ENCODE results near the gene LRRC28.
A peak's percentile ranks its signal among the peaks of the same experiment; 100 is the strongest.

Gene LRRC28

DNA sequence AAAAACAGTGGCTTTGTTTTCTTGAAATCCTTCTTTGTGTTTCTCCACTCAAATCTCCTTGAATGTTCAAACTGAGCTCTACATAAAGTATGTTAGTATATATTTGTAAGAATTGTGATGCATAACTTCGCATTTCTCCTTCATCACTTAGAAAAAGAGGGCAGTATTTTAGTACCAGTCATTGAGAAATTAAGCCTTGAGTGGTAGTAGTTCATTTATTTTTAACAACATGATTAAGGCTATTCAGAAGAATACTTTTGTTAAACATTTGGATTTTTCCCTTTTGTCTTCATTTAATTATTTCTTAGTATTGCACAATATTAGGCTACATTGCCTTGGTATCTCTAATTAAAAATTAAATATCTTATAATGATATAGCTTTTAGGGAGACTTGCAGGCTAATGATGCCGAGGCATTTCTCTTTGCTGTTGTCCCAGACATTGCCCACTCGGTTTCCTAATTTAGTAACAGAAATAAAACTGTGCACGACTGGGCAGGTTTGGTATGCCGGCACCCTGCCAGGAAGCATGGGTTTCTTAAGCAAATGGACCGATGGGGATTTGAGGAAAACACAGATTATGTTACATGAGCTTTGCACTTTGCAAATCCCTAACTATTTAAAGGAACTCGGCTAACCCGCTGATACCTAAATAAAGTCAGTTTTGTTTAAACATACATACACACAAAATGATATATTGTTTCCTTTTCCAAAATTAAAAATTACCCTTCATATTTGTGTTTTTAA, 54.7 kb downstream of the LRRC28 start:
- peak; percentile 64 for DNase-seq (ENCODE audit: extremely low read depth, low read depth)
- TF ChIP-seq, protein P1, sequence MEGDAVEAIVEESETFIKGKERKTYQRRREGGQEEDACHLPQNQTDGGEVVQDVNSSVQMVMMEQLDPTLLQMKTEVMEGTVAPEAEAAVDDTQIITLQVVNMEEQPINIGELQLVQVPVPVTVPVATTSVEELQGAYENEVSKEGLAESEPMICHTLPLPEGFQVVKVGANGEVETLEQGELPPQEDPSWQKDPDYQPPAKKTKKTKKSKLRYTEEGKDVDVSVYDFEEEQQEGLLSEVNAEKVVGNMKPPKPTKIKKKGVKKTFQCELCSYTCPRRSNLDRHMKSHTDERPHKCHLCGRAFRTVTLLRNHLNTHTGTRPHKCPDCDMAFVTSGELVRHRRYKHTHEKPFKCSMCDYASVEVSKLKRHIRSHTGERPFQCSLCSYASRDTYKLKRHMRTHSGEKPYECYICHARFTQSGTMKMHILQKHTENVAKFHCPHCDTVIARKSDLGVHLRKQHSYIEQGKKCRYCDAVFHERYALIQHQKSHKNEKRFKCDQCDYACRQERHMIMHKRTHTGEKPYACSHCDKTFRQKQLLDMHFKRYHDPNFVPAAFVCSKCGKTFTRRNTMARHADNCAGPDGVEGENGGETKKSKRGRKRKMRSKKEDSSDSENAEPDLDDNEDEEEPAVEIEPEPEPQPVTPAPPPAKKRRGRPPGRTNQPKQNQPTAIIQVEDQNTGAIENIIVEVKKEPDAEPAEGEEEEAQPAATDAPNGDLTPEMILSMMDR (IDR thresholded peaks at IDR 0.05; ENCODE audit: low read depth, low read length): no peak

DNA sequence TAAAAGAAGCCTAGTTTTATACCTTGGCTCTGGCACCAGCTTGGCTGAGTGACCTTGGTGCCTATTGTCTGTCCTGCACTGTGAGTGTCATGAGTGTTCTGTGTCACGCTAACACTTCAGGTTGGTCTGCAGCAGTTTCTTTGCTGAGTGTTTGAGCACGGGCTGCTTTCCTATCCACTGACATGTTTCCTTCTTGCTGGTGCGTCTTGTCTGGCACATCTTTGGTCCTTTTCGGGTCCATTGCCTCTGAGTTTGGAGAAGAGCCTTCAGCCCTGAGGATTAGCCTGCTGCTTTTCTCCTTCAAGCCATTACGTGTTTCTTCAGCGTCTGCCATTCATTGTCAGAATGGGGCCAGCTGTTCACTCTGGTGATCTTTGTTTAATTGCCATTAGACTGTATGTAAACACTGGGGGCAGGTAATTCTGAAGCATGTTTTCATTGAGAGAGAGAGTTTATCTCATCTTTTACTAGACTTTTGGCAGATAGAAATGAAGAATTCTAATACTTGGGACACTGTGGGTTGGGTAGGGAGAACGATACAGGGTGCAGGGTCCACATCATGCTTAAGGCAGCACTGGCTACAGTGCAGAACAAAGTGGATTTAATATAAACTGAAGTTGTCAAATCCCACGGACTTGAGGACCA, 55.5 kb downstream of the LRRC28 start:
- no peak for DNase-seq (ENCODE audit: extremely low read depth, low read depth)

DNA sequence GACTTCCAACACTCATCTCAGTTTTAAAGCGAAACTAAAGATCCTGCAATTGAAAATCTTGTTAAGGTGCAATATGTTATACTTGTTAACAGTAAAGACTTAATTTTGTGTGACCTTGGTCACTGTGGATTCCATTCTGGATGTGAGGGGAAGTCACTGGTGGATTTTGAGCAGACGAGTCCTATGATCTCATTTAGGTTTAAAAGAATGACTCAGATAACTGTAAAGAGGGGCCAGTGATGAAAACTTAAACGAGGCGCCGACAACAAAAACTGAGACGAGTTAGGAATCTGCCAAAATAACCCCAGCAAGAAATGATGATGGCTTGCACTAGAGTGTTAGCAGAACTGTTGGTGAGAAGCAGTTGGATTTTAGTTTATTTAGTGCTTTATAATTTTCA, 56.5 kb downstream of the LRRC28 start:
- TF ChIP-seq, protein P1 (IDR thresholded peaks at IDR 0.05; ENCODE audit: low read depth, low read length): no peak

More for the DNA sequence above, 55.5 kb downstream of the LRRC28 start:
- TF ChIP-seq, protein P1 (IDR thresholded peaks at IDR 0.05; ENCODE audit: low read depth, low read length): no peak

DNA sequence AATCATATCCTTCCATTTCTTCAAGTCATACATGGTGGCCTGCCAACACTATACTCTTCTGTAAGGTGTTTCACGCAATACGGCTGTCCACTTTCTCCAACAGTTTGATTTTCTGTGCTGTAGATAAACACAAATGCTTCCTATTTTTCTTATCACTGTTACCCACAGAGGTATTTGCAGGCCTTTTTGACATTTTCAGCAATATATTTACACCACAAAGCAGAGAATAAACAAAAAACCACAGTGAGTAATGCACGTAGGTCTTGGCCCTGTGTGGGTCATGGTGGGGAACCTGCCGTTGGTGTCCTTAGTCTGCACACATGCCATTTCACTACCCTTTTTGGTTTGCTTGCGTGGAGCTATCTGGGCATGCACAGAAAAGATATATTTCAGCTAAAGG, 59.5 kb downstream of the LRRC28 start:
- no peak for DNase-seq (ENCODE audit: extremely low read depth, low read depth)
- TF ChIP-seq, protein P1 (IDR thresholded peaks at IDR 0.05; ENCODE audit: low read depth, low read length): no peak

More for the DNA sequence above, 56.5 kb downstream of the LRRC28 start:
- no peak for DNase-seq (ENCODE audit: extremely low read depth, low read depth)

DNA sequence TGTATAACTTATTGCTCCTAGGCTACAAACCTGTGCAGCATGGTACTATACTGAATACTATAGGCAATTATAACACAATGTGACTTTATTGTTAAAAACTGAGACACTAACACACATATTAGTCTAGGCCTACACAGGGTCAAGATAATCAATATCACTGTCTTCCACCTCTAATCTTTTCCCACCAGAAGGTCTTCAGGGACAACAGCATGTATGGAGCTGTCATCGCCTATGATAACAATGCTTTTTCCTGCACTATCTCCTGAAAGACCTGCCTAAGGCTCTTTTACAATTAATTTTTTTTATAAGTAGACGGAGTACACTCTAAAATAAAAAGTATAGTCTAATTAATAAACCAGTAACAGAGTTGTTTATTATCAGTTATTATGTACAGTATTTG, 60.9 kb downstream of the LRRC28 start:
- TF ChIP-seq, protein P1 (IDR thresholded peaks at IDR 0.05; ENCODE audit: low read depth, low read length): no peak

DNA sequence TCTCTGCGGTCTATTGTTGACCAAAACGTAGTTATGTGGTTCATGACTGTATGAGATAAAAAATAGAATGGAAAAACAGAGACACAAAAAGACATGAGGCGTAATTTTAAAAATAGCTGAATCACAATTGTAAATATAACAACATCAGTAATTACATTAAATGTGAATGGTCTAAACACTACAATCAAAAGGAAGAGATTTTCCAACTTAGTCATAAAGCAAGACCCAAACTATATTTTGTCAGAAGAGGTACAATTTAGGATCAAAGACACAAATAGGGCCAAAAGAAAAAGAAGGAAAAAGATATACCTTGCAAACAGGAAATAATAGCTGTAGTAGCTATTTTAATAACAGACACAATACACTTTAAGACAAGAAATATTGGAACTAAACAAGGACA, 61.5 kb downstream of the LRRC28 start:
- DNase-seq (ENCODE audit: extremely low read depth, low read depth): no peak
- TF ChIP-seq, protein P1 (IDR thresholded peaks at IDR 0.05; ENCODE audit: low read depth, low read length): no peak

More for the DNA sequence above, 60.9 kb downstream of the LRRC28 start:
- no peak for DNase-seq (ENCODE audit: extremely low read depth, low read depth)

DNA sequence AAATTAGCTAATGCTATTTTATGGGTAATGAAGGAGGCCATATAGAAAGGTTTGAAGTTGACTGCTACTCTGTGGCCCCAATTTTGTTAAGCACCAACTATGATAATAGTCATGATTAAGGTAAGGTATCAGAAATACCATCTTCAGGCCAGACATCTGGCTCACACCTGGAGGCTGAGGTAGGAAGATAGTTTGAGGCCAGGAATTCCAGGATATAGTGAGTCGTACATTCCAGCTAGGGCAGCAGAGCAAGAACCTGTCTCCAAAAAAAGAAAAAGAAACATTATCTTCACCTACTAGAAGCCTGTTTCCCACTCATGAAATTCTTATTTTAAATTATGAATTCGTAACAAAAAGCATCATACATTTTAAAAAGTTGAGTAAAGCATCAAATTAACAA, 64.4 kb downstream of the LRRC28 start:
- DNase-seq (ENCODE audit: extremely low read depth, low read depth): no peak
- TF ChIP-seq, protein P1 (IDR thresholded peaks at IDR 0.05; ENCODE audit: low read depth, low read length): no peak

All from AG09319 (cell line).